ENCODE data around the gene GRM4. TPM values are rescaled to one million over a fixed set of nuclear protein-coding genes. Genes with fewer than 3 reads are reported as not detected.

GRM4 gene
- polyA plus RNA-seq, 1 experiment, result 0.06 TPM

GRCh38 chr6:34106421-34106820 is 39.5 kb downstream of the GRM4 start:
- CTCF ChIA-PET, result no interaction called here
- Histone ChIP-seq H3K36me3 (ENCODE audit: control insufficient read depth, insufficient read depth, low read length) (no peaks in the 10 kb centered on the region), H3K27me3 (ENCODE audit: control insufficient read depth, insufficient read depth, low read length) (peaks cover 5% of the 10 kb centered on the region), H3K4me3 (ENCODE audit: low read depth, low read length) (no peak overlapping the region)
- TF ChIP-seq, protein P1, sequence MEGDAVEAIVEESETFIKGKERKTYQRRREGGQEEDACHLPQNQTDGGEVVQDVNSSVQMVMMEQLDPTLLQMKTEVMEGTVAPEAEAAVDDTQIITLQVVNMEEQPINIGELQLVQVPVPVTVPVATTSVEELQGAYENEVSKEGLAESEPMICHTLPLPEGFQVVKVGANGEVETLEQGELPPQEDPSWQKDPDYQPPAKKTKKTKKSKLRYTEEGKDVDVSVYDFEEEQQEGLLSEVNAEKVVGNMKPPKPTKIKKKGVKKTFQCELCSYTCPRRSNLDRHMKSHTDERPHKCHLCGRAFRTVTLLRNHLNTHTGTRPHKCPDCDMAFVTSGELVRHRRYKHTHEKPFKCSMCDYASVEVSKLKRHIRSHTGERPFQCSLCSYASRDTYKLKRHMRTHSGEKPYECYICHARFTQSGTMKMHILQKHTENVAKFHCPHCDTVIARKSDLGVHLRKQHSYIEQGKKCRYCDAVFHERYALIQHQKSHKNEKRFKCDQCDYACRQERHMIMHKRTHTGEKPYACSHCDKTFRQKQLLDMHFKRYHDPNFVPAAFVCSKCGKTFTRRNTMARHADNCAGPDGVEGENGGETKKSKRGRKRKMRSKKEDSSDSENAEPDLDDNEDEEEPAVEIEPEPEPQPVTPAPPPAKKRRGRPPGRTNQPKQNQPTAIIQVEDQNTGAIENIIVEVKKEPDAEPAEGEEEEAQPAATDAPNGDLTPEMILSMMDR (IDR thresholded peaks at IDR 0.05; ENCODE audit: insufficient read depth, low read depth, low read length), result no peak
- no peak for DNase-seq (ENCODE audit: low read depth)
- POLR2A ChIA-PET, result no interaction called here

DNA sequence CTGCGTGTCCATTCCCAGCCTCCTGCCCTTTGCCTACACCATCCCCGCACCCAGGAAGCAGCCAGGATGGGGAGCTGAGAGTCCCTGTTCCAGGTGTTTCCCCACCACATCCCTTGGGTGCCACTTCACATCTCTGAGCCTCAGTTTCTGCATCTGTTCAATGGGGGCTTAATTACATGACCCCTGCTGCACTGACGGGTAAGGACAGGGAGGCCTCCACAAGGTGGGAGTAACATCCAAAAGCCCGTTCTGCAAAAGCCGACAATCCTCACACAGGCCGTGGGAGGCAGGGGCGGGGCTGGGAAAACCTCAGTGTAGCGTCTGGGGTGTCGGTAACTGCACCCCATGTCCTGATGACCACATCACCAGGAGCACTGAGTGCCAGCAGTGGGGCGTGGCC is 41.3 kb downstream of the GRM4 start:
- no peak for DNase-seq (ENCODE audit: low read depth)
- H3K36me3 ChIP-seq (ENCODE audit: control insufficient read depth, insufficient read depth, low read length), result no peaks in the 10 kb centered on the region
- CTCF ChIA-PET, result no interaction called here
- POLR2A ChIA-PET, result no interaction called here
- H3K4me3 ChIP-seq (ENCODE audit: low read depth, low read length), result no peak overlapping the region
- TF ChIP-seq, protein P1 (IDR thresholded peaks at IDR 0.05; ENCODE audit: insufficient read depth, low read depth, low read length), result no peak
- peaks cover 8% of the 10 kb centered on the region for H3K27me3 ChIP-seq (ENCODE audit: control insufficient read depth, insufficient read depth, low read length)

DNA sequence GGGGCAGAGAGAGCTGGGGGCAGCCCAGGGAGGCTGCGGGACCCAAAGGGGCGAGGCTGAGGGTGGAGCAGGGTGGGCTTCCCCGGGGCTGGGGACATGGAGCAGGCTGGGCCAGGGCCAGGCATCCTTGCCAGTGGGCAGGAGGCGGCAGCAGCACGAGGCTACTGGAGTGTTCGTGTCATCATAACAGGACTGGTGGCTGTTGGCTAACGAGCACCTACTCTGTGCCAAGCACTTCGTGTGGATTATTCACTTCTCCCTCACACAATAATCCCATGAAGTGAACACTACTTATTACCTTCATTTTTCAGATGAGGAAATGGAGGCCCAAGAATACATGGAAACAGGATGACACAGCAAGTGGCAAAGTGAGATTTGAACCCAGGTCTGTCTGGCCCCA is 41.7 kb downstream of the GRM4 start:
- POLR2A ChIA-PET, result no interaction called here
- CTCF ChIA-PET, result no interaction called here

GRCh38 chr6:34103321-34103720 is 42.6 kb downstream of the GRM4 start:
- TF ChIP-seq, protein P1 (IDR thresholded peaks at IDR 0.05; ENCODE audit: insufficient read depth, low read depth, low read length), result no peak
- Histone ChIP-seq H3K36me3 (ENCODE audit: control insufficient read depth, insufficient read depth, low read length) (no peaks in the 10 kb centered on the region), H3K4me3 (ENCODE audit: low read depth, low read length) (no peak overlapping the region), H3K27me3 (ENCODE audit: control insufficient read depth, insufficient read depth, low read length) (peaks cover 8% of the 10 kb centered on the region)
- DNase-seq (ENCODE audit: low read depth), result no peak
- CTCF ChIA-PET, result no interaction called here
- POLR2A ChIA-PET, result no interaction called here

More for the DNA sequence above, 41.7 kb downstream of the GRM4 start:
- DNase-seq (ENCODE audit: low read depth), result no peak
- TF ChIP-seq, protein P1 (IDR thresholded peaks at IDR 0.05; ENCODE audit: insufficient read depth, low read depth, low read length), result no peak
- Histone ChIP-seq H3K27me3 (ENCODE audit: control insufficient read depth, insufficient read depth, low read length) (peaks cover 8% of the 10 kb centered on the region), H3K36me3 (ENCODE audit: control insufficient read depth, insufficient read depth, low read length) (no peaks in the 10 kb centered on the region), H3K4me3 (ENCODE audit: low read depth, low read length) (no peak overlapping the region)

DNA sequence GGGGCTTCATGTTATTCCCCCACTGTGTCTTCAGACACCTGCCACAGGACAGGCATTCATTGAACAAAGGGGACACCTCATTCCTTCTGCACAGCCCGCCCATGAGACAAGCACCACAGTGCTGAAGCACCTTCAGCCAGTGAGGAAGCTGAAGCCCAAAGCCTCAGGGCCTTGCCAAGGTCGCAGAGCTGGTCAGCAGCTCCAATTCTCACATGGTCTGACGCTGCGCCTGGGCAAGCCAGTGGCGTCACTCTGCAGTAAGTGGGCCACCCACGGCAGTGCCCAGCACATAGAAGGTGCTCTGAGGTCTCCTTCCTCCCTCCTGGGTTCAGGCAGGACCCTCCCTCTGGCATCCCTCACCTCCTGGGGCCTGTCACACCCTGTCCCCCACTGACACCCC is 43.2 kb downstream of the GRM4 start:
- ChIA-PET CTCF (no interaction called here), POLR2A (no interaction called here)
- H3K27me3 ChIP-seq (ENCODE audit: control insufficient read depth, insufficient read depth, low read length), result peaks cover 9% of the 10 kb centered on the region
- no peaks in the 10 kb centered on the region for H3K36me3 ChIP-seq (ENCODE audit: control insufficient read depth, insufficient read depth, low read length)
- H3K4me3 ChIP-seq (ENCODE audit: low read depth, low read length), result no peak overlapping the region
- DNase-seq (ENCODE audit: low read depth), result no peak
- TF ChIP-seq, protein P1 (IDR thresholded peaks at IDR 0.05; ENCODE audit: insufficient read depth, low read depth, low read length), result no peak

All from BJ (cell line).